KBM-7 (cell line): ENCODE data around the gene LUZP2.
"Not testable (repeated sequence)": the region's sequence is repeated elsewhere in the genome, so short reads cannot be mapped to it uniquely, and the experiment has no call there.

ENCODE experiments used
- DNase-seq: peaks from one replicate; pipeline ENCODE4 v3.0.0-alpha.2; 2015
- in situ Hi-C: fragments of 300-500 bp; cut with MboI; formaldehyde crosslinking; loops from 2 replicates; pipeline ENCODE4 v1.14.3; 2020; ENCODE audit warnings: low sequenced_read_pairs, low pct_unique_long_range_greater_than_20kb, mixed read lengths

The LUZP2 gene

DNA sequence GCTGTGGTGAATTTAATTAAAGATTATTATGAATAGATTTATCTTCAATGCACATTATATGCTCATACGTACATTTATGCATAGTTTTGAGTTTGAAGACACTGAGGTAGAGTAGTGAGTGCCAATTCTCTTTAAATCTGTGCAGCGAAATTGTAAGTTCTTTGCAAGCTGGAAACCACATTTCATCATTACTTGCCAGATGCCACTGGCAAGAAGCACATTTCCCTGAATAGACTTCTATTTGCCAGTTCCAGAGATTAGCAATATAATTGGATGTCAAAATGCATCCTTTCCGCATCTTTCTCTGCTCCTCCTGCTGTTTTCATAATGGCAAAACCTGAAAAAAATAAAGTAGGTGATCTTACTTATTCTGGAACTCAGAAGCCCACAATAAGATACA, 448.0 kb downstream of the LUZP2 start:
- no peak for DNase-seq
- in situ Hi-C loops = no loop called here

DNA sequence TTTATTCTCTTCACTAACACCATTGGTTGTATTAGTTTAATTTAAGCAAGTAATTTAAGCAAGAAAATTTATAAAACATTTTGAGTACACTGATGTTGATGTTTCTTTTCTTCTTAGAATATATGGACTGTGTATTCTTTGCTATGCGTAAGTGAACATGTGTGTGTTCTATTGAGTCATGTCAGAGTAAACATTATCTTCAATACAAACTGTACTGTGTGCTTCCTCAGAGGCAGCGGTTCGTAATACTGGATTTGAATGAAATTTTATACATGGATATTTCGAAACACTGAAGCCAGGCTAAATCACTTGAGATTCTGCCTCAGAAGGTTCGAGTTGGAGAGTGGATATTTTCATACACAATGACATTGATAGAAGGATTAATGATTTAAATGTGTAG, 452.6 kb downstream of the LUZP2 start:
- in situ Hi-C loops = no loop called here
- DNase-seq = no peak

DNA sequence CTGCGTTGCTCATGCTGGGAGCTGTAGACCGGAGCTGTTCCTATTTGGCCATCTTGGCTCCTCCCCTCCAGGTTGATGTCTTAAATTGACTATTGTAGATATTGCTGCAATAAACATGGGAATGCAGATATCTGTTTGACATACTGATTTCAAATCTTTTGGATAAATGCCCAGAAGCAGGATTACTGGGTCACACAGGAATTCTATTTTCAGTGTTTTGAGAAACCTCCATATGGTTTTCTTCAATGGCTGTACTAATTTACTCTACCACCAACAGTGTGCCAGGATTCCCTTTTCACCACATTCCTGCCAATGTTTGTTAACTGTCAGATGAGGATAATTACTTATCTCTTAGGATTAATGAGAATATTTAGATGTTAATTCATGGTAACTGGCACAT, 467.0 kb downstream of the LUZP2 start:
- no peak for DNase-seq
- in situ Hi-C loops = no loop called here

DNA sequence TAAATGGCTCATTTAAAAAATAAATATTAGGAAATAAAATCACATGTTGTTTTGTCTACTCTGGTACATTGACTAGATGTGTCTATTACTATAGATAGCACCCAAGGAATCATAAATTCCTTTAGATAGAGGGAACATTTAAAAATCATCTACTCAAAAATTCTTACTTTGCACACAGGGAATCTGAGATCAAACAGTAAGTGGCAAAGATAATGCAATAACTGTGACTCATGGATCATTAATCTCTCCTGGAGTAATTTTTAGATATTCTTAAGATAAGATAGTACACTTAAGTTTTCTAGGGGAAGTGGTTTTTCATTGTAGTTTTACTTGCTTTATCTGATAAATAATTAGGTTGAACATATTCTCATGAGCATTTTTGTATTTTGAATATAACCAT, 468.9 kb downstream of the LUZP2 start:
- DNase-seq = no peak
- in situ Hi-C loops = no loop called here

DNA sequence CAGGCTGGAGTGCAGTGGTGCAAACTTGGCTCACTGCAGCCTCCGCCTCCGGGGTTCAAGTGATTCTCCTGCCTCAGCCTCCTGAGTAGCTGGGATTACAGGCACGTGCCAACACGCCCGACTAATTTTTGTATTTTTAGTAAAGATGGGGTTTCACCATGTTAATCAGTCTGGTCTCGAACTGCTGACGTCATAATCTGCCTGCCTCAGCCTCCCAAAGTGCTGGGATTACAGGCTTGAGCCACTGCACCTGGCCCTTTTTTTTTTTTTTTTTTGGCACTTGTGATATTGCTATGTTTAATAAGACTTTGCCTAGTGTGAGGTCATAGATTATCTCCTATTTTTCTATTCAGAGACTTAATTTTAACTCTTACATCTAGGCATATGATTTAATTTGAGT, 497.1 kb downstream of the LUZP2 start:
- in situ Hi-C loops, DNase-seq: not testable (repeated sequence)

DNA sequence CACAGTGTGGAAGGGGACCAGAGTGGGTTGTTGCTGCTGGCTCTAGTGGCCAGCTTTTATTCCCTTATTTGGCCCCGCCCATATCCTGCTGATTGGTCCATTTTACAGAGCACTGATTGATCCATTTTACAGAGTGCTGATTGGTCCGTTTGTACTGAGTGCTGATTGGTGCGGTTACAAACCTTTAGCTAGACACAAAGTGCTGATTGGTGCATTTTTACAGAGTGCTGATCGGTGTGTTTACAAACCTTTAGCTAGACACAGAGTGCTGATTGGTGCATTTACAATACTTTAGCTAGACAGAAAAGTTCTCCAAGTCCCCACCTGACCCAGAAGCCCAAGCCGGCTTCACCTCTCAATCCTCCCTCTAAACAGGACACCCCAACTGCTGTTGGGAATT, 503.1 kb downstream of the LUZP2 start:
- DNase-seq, in situ Hi-C loops: not testable (repeated sequence)

DNA sequence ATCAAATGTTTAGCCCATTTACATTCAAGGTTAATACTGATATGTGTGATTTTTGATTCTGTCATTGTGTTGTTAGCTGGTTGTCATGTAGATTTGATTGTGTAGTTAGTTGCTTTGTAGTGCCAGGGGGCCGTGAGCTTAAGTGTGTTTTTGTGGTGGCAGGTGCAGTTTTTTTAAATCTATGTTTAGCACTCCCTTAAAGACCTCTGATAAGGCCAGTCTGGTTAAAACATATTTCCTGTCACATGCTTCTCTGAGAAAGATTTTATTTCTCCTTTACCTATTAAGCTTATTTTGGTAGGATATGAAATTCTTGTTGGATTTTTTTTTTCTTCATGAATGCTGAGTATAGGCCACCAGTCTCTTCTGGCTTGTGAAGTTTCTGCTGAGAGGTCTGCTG, 540.6 kb downstream of the LUZP2 start:
- no peak for DNase-seq
- in situ Hi-C loops = no loop called here

DNA sequence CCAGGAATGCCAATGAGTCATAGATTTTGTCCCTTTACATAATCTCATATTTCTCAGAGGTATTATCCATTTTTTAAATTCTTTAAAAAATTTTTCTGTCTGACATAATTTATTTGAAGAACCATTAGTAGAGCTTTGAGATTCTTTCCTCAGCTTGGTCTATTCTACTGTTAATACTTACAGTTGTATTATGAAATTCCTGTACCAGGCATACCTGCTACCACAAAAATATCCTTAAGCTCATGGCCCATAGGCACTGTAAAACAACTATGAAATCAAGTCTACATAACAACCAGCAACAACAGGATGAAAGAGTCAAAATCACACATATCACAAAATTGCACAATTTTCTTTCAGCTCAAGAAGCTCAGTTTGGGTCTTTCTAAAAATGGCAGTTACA, 541.3 kb downstream of the LUZP2 start:
- in situ Hi-C loops = no loop called here
- no peak for DNase-seq

DNA sequence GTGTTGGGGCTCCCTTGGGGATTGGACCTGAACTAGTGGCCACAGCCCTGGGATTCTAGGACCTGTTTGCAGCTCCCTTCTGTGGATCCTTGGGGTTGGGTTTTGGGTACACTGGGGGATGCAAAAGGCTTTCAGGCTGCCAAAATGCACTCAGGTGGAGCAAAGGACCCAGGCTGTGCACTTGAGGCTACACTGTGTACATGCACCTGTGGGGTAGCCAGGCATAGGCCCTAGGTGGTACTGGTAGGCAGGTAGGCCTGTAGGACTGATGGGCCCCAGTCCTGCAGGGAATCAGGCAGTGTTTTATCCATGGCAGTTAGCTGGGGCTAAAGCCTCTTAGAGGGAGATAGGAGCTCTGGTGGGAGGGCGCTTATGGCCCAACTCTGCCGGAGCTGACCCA, 542.3 kb downstream of the LUZP2 start:
- in situ Hi-C loops = no loop called here
- no peak for DNase-seq

DNA sequence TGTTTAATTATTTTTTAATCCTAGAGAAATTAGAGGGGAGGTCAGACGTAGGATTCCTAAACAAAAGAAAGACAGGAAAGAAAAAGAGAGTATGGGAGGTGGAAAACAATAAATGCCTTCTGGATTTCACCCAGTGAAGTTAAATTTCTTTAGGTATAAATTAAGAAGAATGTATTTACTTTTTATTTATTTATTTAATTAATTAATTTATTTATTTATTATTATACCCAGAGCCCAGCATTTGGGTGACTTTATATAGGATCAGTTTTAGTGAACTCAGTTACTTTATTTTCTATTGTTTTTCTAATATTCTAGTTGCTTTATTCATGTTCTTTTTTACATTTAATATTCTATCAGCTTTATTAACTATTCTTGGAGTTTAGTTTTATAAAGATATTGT, 551.8 kb downstream of the LUZP2 start:
- no peak for DNase-seq
- in situ Hi-C loops = no loop called here

DNA sequence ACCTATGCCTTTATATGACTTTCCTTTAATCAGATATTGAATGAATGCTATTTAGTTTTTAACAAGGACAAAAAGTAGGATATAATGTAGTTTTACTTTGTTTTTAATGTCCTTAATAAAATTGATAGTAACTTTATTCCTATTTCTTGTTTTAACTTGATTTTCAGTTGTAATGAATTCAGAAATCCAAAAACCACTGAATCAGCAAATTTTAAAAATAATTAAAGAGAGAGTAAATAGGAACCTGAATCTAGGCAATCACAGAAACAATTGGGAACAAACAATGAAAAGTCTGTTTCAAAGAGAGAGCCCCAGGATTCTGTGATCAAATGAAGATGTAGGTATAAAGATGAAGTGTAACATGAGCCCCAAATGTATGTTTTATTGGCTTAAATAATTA, 556.0 kb downstream of the LUZP2 start:
- in situ Hi-C loops = no loop called here
- no peak for DNase-seq

DNA sequence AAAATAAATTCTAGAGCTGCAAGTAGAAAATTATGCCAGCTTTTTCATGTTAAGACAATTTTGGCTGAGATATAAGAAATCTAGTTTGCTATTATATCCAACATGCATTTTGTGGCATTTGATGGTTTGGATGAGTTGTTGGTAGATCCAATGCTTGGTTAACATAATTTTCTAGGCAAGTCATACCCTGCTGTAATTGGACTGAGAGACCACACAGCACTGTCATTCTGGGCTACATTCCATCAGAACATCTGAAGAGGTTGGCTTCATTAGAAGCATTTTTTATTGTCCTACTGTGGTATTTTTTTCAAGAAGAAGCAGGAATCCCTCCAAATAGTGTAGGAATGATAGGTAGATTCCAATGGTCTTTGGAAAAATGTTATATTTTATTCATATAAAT, 561.0 kb downstream of the LUZP2 start:
- in situ Hi-C loops = no loop called here
- DNase-seq = no peak

DNA sequence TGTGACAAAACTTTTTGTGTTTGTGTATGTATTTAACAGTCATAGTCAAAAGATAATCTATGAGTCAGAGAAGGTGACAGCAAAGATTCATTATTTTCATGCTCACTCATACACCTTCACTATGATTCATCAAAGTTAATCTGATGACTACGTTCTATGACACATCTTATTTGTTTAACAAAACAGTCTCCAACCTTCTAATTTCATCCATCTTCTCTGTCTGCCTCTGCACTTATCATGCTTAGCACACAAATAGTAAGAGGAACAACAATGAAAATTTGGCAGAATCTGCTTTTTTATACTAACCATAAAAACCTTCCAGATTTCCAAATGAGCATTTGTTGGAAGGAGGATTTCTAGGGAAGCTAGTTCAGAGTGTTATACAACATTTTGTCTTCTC, 568.9 kb downstream of the LUZP2 start:
- in situ Hi-C loops = no loop called here
- no peak for DNase-seq

DNA sequence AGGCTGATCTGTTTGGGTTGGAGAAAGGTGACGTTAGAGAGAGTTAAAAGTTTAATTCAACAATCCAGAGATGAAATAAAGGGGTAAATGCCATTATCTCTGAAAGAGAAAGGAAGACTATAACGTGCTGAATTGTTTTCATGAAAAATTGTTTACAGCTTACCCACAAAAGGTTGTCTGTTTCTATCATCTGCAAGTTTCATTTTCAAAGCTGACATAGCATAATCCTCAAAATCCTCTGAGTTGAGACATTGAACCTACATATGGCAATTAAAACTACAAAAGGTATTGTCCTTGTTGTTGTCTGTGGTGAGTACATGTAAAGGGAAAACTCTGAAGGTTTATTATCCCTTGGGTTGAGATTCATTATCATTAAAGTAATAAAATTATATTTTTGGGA, 569.9 kb downstream of the LUZP2 start:
- no peak for DNase-seq
- in situ Hi-C loops = no loop called here

DNA sequence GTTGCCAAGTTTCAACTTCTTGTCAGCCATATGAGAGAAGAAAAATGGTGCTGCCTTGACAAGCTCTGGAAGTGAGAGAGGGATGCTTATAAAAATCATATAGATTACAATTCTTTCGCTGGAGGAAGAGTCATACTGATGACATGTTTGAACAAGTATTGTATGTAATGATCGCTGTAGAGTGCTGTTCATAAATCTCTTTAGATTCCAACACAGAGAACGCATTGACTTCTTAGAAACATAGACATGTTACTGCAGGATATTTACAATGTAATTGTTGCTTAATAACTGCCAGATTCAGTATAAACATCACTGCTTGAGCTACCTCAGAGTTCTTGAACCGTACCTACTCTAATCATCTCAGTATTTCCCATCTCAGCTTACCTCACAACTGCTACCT, 571.6 kb downstream of the LUZP2 start:
- in situ Hi-C loops = no loop called here
- no peak for DNase-seq

DNA sequence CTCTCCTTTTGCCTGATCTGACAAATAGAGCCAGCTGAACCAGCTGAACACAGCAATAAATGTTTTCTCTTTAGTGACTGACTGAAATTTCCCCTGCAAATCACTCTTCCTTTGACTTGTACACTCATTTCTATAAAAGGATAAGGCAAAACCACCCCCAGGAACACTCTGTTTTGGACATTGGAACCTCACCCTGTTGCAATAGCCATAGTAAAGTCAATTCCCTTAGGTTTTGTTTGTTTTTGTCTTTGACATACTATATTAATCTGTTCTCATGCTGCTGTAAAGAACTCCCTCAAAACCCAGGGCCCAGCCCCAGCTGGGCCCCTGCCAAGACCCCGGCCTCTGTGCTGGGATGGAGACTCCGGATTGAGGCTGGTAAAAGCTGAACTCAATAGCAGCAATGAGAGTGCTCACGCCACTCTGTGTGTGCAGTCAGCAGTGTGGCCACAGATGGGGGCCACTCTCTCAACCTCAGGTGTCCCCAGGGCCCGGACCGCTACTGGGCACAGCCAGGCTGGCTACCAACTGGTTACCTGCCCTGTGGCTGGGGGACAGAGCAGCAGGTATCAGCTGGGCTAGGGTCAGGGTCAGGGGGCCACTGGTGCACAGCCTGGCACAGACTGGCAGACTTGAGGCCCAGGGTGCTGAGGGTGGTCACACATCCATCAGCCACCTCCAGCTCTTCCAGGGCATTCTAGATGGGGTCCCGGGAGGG, 597.4 kb downstream of the LUZP2 start:
- in situ Hi-C loops = no loop called here
- DNase-seq = no peak

DNA sequence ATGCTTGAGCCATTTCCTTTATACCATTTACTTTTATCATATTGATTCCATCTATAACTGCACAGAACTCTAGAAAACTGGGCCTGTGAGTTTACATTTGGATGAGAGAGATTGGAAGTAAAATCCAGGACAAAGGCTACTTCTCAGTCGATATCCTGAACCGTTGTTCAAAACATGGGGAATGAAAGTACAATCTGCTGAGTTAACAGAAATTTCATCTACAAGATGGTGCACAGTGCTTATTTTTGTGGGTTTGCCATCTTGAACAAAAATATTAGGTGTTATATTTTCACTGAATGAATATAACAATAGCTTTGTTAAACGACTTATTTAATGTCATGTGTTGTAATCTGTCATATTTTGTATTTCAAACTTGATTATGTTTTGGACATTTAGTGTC, 622.6 kb downstream of the LUZP2 start:
- DNase-seq = no peak
- in situ Hi-C loops = no loop called here
